Endodermal cell (in vitro differentiated cells): ENCODE data around the gene GAL3ST2. TPM values are rescaled to one million over a fixed set of nuclear protein-coding genes. Genes with fewer than 3 reads are reported as not detected.

Experiments used
- DNase-seq: peaks from one replicate; pipeline ENCODE4 v3.0.0-alpha.2; 2017
- H3K27ac ChIP-seq: 2 replicates; pipeline ENCODE4 v1.5.1; 2013; ENCODE audit warnings: mild to moderate bottlenecking, low read depth, low read length, moderate library complexity
- H3K27me3 ChIP-seq: 2 replicates; pipeline ENCODE4 v1.6.1; 2013; ENCODE audit warnings: mild to moderate bottlenecking, low read length, moderate library complexity; ENCODE audit not compliant: insufficient read depth, control insufficient read depth, poor library complexity, severe bottlenecking
- H3K36me3 ChIP-seq: 2 replicates; pipeline ENCODE4 v1.7.0; 2013; ENCODE audit warnings: mild to moderate bottlenecking, low read length, moderate library complexity; ENCODE audit not compliant: control insufficient read depth, insufficient read depth
- H3K4me1 ChIP-seq: one replicate; pipeline ENCODE4 v1.7.0; 2013; ENCODE audit warnings: low read length; ENCODE audit not compliant: control insufficient read depth, insufficient read depth
- H3K4me3 ChIP-seq: 2 replicates; pipeline ENCODE4 v1.5.1; 2013; ENCODE audit warnings: mild to moderate bottlenecking, low read length, moderate library complexity
- H3K9ac ChIP-seq: 2 replicates; pipeline ENCODE4 v1.6.1; 2013; ENCODE audit warnings: mild to moderate bottlenecking, low read length, moderate library complexity; ENCODE audit not compliant: poor library complexity, severe bottlenecking; ENCODE audit errors: extremely low read depth
- H3K9me3 ChIP-seq: 2 replicates; pipeline ENCODE4 v1.6.1; 2013; ENCODE audit warnings: mild to moderate bottlenecking, low read length, moderate library complexity; ENCODE audit not compliant: control insufficient read depth
- H3K27ac Mint-ChIP-seq: 2 replicates; pipeline ENCODE4 v1.8.0; 2020; ENCODE audit warnings: mixed read lengths
- H3K27me3 Mint-ChIP-seq: 2 replicates; pipeline ENCODE4 v1.8.0; 2021; ENCODE audit warnings: mild to moderate bottlenecking, mixed read lengths; ENCODE audit not compliant: insufficient read depth
- H3K36me3 Mint-ChIP-seq: 2 replicates; pipeline ENCODE4 v1.8.0; 2020; ENCODE audit warnings: low read depth, mixed read lengths
- H3K4me1 Mint-ChIP-seq: 2 replicates; pipeline ENCODE4 v1.8.0; 2020; ENCODE audit warnings: mixed read lengths
- H3K4me3 Mint-ChIP-seq: 2 replicates; pipeline ENCODE4 v1.8.0; 2020; ENCODE audit warnings: mild to moderate bottlenecking, moderate library complexity, mixed read lengths
- H3K9me3 Mint-ChIP-seq: 2 replicates; pipeline ENCODE4 v1.8.0; 2020; ENCODE audit warnings: mild to moderate bottlenecking, mixed read lengths
- CTCF ChIP-seq: fragments of 200-600 bp; sonication (generic); conservative IDR thresholded peaks from 2 replicates; pipeline ENCODE4 v1.5.0; 2021; ENCODE audit warnings: antibody characterized with exemption, mild to moderate bottlenecking
- WGBS, 2 experiments: methylation state at CpG; one replicate each; pipeline versions ENCODE4 v1.1.5 to v1.1.7; 2013; ENCODE audit warnings: missing lambda C conversion rate in 2 of 2, mixed read lengths in 1 of 2; ENCODE audit not compliant: insufficient coverage in 1 of 2, insufficient read length in 1 of 2; 5-methylcytosine and 5-hydroxymethylcytosine counted together
- total RNA-seq, 2 donors: library from RNA; stranded (reverse); fragmentation: NEBNext Ultra II Directional in 1 of 2; extraction: Animal tissue kit (Norgen Biotek cat#: 25700) in 1 of 2; gene quantifications; 2 replicates in 1 of 2; 3 replicates in 1 of 2; pipeline ENCODE4 v1.2.1, GENCODE V29; 2021

GAL3ST2 gene
- total RNA-seq, 2 donors from 2014 or later: 0.57 to 0.91 TPM

GRCh38 chr2:241751152-241751551 is 25.5 kb upstream of the GAL3ST2 start:
- Mint-ChIP-seq H3K27me3 (no peaks in the 10 kb centered on the region), H3K36me3 (peaks cover 45% of the 10 kb centered on the region), H3K9me3 (peaks cover 7% of the 10 kb centered on the region), H3K4me1 (no peaks in the 10 kb centered on the region), H3K4me3 (no peak overlapping the region), H3K27ac (no peak overlapping the region)
- no peaks in the 10 kb centered on the region for H3K36me3 ChIP-seq
- WGBS, 2 experiments: 94 to 96% methylated on average over 13 to 15 of the region's 15 CpGs
- H3K4me1 ChIP-seq: no peaks in the 10 kb centered on the region
- no peaks in the 10 kb centered on the region for H3K9me3 ChIP-seq
- H3K27me3 ChIP-seq: no peaks in the 10 kb centered on the region
- TF ChIP-seq CTCF: no peak
- no peak overlapping the region for H3K4me3 ChIP-seq
- H3K9ac ChIP-seq: no peak overlapping the region
- DNase-seq: no peak
- H3K27ac ChIP-seq: no peak overlapping the region

- H3K27ac ChIP-seq: no peak overlapping the region
- Mint-ChIP-seq H3K27me3 (no peaks in the 10 kb centered on the region), H3K27ac (no peak overlapping the region), H3K9me3 (peaks cover 4% of the 10 kb centered on the region), H3K4me3 (no peak overlapping the region), H3K4me1 (no peaks in the 10 kb centered on the region), H3K36me3 (peaks cover 43% of the 10 kb centered on the region)
- H3K27me3 ChIP-seq: no peaks in the 10 kb centered on the region
- 93 to 98% methylated on average over 12 to 18 of the region's 18 CpGs for WGBS, 2 experiments
- no peaks in the 10 kb centered on the region for H3K36me3 ChIP-seq
- DNase-seq: no peak
- TF ChIP-seq CTCF: no peak
- H3K9ac ChIP-seq: no peak overlapping the region
- no peak overlapping the region for H3K4me3 ChIP-seq
- H3K4me1 ChIP-seq: no peaks in the 10 kb centered on the region
- no peaks in the 10 kb centered on the region for H3K9me3 ChIP-seq
These were observed 24.8 kb upstream of the GAL3ST2 start for GRCh38 chr2:241751776-241752175.

- Histone ChIP-seq H3K9ac (no peak overlapping the region), H3K4me3 (no peak overlapping the region), H3K27ac (no peak overlapping the region), H3K4me1 (no peaks in the 10 kb centered on the region), H3K9me3 (no peaks in the 10 kb centered on the region), H3K36me3 (no peaks in the 10 kb centered on the region), H3K27me3 (no peaks in the 10 kb centered on the region)
- H3K4me3 Mint-ChIP-seq: no peak overlapping the region
- no peaks in the 10 kb centered on the region for H3K4me1 Mint-ChIP-seq
- no peaks in the 10 kb centered on the region for H3K27me3 Mint-ChIP-seq
- H3K36me3 Mint-ChIP-seq: peaks cover 42% of the 10 kb centered on the region
- 95 to 96% methylated on average over 13 to 14 of the region's 14 CpGs for WGBS, 2 experiments
- no peak overlapping the region for H3K27ac Mint-ChIP-seq
- H3K9me3 Mint-ChIP-seq: no peaks in the 10 kb centered on the region
- no peak for DNase-seq
- no peak for TF ChIP-seq CTCF
These were observed 24.4 kb upstream of the GAL3ST2 start for GRCh38 chr2:241752253-241752652.
